HepG2 (cell line): ENCODE data around the gene LEMD1.

Source experiments
- CTCF ChIP-seq: sonication (generic); formaldehyde crosslinking; IDR thresholded peaks from 2 replicates; pipeline ENCODE4 v1.5.0; 2020; ENCODE audit warnings: mild to moderate bottlenecking, missing genetic modification reagents, moderate library complexity
- EZH2 ChIP-seq: conservative IDR thresholded peaks from 2 replicates; pipeline ENCODE4 v1.6.1; 2012; ENCODE audit warnings: mild to moderate bottlenecking, low read depth, low read length, moderate library complexity
- IKZF1 ChIP-seq: fragments of 450-650 bp; IDR thresholded peaks from 2 replicates; pipeline ENCODE4 v1.7.1; 2016
- MEIS2 ChIP-seq: sonication (generic); formaldehyde crosslinking; IDR thresholded peaks from 2 replicates; pipeline ENCODE4 v1.9.0; 2021; ENCODE audit warnings: mild to moderate bottlenecking, missing genetic modification reagents
- MTA1 ChIP-seq: sonication (generic); formaldehyde crosslinking; IDR thresholded peaks from 2 replicates; pipeline ENCODE4 v1.4.0; 2020; ENCODE audit warnings: missing genetic modification reagents, mild to moderate bottlenecking, borderline replicate concordance
- POLR2A ChIP-seq, 2 experiments: IDR thresholded peaks; 2 replicates each; pipeline ENCODE4 v1.6.1; 2011; ENCODE audit warnings: low read depth in 2 of 2, low read length in 2 of 2, mild to moderate bottlenecking in 1 of 2, moderate library complexity in 1 of 2; ENCODE audit not compliant: insufficient read depth in 1 of 2
- SP2 ChIP-seq: sonication (generic); formaldehyde crosslinking; IDR thresholded peaks from 2 replicates; pipeline ENCODE4 v1.5.1; 2020; ENCODE audit warnings: mild to moderate bottlenecking, missing genetic modification reagents
- ZNF44 ChIP-seq: sonication (generic); formaldehyde crosslinking; IDR thresholded peaks from 2 replicates; pipeline ENCODE4 v1.5.1; 2020; ENCODE audit warnings: mild to moderate bottlenecking, missing genetic modification reagents
- ZNF512 ChIP-seq: sonication (generic); formaldehyde crosslinking; IDR thresholded peaks from 2 replicates; pipeline ENCODE4 v1.4.0; 2020; ENCODE audit warnings: mild to moderate bottlenecking, missing genetic modification reagents
- ZNF772 ChIP-seq: sonication (generic); formaldehyde crosslinking; IDR thresholded peaks from 2 replicates; pipeline ENCODE4 v1.5.0; 2020; ENCODE audit warnings: mild to moderate bottlenecking, missing genetic modification reagents

- TF ChIP-seq POLR2A (IDR thresholded peaks at IDR 0.05; ENCODE audit: insufficient read depth in 1 of 2, low read depth in 2 of 2, low read length in 2 of 2) (no peak), SP2 (CRISPR knock-in tag) (no peak), MEIS2 (CRISPR knock-in tag) (no peak), ZNF772 (CRISPR knock-in tag) (no peak), MTA1 (CRISPR knock-in tag) (no peak), EZH2 (no peak), IKZF1 (no peak), CTCF (CRISPR knock-in tag) (peak; percentile 62), ZNF44 (CRISPR knock-in tag) (no peak), ZNF512 (CRISPR knock-in tag) (no peak)
Observed at GRCh38 chr1:205351984-205352713, 69.7 kb downstream of the LEMD1 start.
